T-helper 9 cell (primary cell): ENCODE measurements around the gene DSP.

Experiments
- DNase-seq: peaks from one replicate; pipeline ENCODE4 v3.0.0-alpha.2; 2020

The DSP gene

DNA sequence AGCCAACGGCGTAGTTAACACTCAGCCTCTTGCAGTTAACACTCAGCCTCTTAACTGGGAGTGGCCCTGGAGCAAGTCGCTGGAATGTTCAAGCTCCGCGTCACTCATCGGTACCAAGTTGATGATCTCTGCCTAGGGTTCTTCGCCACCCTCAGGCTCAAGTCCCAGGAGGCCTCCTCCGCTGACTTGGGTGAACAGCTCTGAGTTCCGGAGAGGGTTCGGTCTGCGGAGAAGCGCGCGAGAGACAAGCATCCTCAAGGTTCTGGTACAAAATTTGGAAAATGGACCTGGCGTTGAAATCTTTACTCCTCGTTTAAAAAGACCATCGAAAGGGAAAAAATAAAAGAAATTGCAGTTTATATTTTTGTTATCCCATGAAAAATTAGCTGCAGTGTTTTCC lies 876 bp upstream of the DSP start:
- DNase-seq = no peak

DNA sequence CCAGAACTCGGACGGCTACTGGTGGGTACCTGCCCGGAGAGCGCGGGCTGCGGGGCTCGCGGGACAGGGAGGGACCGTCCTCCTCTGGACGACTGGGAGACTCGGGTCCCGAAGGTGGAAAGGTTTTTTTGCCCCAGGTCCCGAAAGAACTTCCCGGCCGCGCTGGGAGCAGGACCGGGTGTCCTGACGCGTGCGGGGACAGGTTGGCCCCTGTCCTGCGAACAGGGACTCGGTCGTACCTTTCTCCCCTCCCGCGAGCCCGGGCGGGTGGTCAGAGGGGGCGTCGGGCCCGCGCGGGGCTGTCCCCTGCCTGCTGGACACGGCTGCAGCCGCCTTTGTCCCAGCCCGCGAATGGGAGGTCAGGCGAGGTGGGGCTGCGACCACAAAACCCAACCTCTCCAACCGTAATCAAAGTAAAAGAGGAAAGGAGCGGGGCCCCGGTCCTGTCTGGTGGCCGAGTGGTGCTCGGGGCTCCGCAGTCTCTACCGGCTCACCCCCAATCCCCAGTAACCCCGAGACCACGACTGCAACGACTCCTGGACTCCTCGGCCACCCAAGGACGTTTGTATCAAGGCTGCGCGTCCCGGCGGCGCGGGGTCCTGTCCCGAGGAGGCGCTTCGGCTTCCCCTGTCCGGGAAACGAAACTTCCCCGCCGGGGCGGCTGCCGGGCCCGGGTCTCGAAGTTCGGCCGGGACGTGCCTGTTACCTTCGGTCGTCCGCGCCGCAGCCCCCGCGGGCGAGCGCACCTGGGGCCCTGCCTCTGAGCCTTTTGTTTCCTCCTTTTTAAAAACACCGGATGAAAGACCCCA lies 798 bp downstream of the DSP start:
- DNase-seq = no peak

DNA sequence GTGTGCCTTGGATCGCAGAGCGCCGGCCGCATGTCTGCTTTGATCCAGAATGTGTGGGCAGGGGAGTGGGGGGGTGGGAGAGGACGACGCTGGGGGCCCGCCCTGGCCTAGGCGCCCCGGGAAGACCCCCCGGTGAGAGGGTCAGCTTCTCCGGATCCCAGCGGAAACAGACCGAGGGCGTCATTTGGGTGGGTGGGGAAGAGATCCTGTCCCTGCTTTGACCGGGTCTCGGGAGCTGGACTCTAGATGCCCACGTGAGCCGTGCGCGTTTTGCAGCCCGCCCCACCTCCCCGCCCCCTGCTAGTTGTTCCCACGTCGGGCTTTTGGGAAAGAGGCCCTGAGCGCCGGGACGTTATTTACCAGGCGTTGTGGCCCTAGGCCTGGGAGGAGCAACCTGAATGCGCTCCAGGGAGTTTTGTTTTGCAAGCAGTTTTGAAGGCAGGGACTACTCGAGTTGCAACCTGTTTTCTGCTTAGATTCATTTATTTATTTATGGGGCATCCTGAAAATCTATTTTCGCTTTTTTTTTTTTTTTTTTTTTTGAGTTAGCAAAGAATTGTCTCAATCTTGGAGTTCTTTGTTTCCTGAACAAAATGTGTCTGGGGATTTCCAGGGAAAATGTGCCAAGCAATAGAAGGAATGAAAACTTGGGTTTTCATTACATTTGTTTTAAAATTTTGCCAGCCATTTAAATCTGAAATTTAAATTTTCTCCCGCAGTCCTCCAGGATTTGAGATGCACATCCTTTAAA lies 1.6 kb downstream of the DSP start:
- DNase-seq = no peak

DNA sequence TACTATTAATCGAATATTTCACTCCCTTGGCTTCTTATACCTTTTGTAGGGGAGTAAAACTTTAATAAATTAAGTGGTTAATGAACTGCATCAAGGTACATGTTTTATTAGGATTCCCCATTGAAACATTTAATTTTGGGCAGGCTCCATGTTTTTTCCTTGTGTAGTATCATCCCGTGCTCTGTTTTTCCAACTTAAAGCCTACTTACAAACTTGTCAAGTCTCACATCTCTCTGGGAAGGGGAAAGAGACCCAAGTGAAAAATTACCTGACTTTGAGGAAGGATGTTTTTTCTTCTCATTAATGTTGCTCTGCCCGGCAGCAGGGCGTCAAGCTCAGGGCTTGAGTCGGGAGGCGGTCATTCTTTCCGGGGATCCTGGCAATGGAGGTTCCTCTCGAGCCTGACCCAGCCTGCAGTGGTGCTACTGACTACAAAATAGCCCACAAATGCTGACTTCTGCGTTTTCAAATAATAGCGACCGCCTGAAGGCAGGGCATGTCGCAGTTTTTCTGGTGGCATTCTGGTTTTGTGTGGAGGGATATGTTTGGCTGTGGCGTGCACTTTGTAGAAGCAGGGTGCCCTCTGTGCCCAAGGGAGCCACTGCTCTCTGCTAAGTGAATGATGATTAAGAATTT lies 2.4 kb downstream of the DSP start:
- DNase-seq = no peak

DNA sequence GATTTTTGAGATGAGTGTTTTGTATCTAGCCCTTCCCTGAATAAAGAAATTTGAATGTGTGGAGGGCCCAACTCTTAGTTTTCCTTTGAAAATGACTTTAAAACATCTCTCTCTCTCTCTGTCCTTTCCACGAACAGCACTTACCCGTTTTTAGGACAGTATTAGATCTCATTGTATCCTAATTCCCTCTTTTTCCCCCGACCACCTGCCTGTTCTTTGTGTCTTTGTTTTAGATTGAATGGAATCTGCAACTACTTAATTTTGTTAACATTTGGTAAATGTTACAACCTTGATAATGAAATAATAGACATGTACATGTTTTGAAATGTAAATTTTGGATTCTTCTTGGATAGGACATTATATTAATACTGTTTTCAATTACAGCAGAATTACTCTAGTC lies 3.1 kb downstream of the DSP start:
- no peak for DNase-seq

DNA sequence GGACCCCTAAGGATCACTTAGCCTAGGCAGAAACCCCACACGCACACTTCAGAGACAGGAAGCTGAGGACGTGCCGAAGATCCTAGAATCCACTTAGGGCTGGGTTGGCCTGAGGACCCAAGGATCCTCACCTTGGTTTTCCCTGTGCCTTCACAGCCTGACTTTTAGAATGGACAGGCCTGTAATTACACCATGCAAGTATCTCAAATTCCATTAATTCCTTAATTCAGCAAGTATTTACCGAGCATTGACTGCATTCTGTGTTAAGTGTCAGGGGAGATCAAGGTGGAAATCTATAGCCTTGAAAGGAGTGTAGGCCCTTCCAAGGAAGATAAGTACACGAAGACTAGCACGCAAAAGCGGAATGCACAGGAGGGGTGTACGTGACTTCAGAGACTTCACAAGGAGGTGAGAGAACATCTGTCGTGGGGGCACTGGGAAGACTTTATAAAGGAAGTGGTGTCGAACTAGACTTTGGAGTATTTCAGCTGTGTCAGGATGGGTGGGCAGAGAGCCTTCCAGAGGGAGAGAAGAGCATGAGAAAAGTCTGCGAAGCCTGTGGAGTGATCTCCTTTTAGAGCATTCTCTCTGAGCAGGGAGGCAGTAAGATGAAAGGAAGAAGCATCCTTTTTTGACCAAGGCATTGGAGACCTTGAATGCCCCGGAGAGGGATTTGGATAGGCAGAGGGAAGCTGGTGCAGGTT lies 4.0 kb downstream of the DSP start:
- DNase-seq = no peak

DNA sequence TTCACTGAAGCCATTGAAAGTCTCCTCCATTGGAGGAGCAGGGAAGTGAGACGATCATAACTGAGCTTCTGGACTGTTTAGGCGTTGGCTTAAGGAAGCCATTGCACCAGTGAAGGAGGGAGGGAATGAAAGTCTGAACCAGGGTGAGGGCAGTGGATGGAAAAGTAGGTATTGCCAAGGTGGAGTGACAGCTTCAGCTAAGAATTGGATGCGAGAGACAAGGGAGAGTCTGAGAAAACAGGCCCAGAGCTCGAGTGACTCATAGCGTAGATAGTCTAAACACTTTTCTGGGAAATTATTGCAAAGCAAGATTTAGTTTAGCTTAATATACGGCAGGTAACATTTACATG lies 4.5 kb downstream of the DSP start:
- DNase-seq = no peak

DNA sequence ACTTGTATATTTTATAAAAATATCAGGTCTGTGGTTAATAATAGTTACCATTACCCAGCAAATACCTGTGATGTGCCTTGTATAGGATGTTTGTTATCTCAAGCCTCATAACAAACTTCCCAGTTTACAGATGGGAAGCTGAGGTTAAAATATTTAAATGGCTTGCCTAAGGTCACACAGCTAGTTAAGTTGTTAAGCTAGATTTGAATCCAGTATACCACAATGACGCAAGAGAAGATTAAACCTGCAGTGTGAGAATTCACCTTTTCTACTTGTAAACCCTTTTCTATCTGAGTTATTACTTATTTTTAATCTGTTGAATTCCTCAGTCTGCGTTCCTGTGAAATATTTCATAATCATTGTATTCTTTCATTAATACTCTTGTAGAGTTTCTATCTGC lies 4.9 kb downstream of the DSP start:
- DNase-seq = no peak

DNA sequence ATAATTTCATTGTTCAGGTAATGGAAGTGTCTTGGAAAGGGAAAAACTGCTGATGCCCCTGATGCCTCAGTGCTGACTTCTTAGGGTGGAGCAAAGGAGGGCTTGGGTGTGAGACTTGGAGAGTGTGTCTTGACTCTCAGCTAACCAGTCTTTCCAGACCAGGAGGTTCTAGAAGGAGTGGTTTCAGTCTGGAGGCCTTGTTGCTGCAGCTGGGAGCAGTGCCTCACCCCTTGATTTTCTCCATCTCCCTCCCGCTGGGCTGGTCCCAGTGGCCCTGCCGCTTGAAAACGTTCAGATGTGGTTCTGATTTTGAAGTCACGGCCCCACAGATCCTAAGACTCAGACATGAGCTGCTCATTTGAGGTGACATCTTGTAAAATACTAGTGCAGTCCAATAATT lies 5.4 kb downstream of the DSP start:
- DNase-seq = no peak

DNA sequence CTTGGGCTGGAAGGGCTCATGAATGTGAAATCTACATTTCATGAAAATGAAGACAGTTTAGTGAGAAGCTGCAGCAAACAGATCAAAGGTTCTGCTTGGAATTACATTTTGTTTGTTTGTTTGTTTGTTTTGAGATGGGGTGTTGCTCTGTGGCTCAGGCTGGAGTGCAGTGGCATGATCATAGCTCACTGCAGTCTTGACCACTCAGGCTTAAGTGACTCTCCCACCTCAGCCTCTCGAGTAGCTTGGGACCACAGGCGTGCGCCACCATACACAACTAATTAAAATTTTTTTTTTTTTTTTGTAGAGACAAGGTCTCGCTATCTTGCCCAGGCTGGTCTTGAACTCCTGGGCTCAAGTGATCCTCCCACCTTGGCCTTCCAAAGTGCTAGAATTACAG lies 5.8 kb downstream of the DSP start:
- no peak for DNase-seq

DNA sequence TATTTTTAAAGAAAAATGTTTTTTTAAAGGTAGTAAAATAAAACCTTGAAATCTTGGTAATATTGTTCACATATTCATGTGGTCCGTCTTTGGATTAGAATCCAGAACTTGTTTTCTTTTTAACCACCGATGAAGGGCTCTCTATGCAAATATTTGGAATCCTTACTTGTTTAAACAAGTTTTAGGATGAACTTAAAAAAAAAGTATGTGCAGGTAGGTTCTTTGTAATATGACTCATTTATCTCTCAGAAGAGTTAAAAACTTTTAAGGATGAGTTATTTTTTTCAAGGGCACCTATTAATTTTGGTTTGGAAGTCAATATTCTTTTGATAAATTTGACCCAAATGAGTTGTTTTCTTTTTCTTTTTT lies 8.9 kb downstream of the DSP start:
- DNase-seq = no peak

DNA sequence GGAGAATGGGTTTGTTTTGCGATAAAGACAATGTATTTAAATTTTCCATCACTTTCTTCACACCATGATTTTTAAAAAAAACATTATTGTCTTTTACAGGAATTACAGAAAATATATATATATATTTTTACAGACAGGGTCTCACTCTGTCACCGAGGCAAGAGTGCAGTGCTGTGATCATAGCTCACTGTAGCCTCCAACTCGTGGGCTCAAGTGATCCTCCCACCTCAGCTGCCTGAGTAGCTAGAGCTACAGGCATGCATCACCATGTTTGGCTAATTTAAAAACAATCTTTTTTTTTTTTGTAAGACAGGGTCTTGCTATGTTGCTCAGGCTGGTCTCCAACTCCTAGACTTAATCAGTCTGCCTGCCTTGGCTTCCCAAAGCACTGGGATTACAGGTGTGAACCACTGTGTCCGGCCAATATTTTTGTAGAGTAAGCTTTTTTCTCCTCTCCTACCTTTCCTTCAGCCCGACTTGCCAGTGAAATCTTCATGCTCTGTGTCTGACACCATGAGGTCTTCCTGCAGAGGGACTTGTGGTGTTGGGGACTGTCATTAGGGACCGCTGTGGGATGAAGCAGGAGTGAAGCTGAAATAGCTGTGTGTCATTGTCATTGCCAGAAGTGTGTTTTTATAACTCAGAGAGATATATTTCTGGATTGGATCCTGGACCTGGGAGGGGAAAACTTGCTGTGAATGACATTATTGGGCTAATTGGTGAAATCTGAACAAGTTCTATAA lies 13.2 kb downstream of the DSP start:
- DNase-seq = no peak

DNA sequence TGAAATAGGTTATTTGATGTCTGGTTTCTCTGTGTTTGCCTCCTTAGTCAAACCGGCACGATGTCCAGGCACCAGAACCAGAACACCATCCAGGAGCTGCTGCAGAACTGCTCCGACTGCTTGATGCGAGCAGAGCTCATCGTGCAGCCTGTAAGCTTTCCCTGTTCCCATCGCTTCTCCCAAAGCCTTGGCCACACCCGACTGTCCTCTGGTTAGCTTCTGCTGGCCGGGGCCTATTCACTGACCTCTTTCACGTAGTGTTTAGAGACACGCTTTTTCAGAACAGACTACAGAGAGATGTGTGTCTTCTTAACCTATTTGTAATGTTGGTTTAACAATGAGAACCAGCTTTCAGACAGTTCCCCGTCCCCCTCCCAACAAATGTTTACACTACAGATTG lies 14.2 kb downstream of the DSP start:
- no peak for DNase-seq

DNA sequence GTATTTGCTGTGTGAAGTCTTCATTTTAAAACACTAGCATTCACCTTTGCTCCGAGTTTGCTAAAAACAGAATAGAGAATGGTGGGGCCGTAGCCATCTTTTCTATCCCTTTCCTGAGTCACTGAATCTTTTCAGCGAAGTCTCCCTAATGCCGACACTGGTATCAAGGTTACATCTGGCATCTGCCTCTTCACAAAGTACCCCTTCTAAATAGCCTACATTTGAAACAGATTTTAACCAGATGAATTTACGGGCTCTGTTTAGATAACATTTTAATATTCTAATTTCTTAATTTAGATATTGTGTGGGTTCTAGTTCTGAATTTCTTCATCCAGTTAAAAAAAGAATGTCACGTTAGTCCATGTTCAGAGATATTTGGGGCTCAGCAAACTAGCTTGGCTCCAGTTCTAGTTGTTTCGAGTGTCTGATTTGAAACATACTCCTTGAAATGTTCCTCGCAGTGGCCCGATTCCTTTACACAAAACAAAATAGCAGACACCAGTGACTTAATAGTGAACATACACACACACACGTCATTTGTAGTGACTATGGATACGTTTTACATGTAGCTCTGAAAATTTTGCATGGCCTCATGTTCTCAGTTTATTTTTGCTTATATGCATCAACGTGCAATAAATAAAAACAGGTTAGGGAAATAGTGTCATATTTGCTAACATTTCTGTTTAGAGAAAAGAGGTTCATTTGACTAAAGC lies 15.1 kb downstream of the DSP start:
- DNase-seq = no peak

DNA sequence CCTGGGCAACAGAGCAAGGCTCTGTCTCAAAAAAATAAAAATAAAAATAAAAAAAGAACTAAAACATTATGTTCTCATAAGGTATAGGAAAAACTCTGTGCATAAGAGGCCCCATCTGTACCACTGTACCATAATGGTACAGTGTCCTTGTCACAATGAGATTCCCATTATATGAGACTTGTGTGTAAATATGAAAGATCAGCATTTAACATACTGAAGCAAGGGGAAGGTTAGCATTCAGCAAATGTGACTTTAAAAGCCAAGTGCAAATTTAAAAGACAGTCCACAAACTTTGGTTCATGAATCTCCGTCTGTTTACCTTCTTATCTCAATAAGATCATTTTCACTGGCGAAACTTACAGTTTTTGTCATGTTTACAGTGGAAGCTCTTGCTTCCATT lies 16.2 kb downstream of the DSP start:
- DNase-seq = no peak

DNA sequence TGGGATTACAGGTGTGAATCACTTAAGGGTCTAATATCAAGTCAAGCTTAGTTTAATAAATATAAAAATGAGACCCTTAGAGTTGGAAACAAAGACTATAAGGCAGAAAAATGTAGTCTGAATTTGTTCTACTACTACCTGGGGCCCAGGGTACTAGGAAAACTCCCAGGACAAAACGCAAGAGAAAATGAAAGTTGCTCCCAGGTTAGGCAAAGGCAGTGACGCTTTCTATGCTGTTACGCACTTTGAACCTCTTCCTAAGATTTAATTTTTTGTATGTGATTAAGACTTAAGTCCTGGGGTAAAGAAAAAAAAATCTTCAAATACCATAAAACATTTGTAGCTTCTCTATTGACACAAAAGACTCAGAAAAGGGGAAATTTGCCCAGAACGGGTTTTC lies 17.3 kb downstream of the DSP start:
- DNase-seq = no peak

DNA sequence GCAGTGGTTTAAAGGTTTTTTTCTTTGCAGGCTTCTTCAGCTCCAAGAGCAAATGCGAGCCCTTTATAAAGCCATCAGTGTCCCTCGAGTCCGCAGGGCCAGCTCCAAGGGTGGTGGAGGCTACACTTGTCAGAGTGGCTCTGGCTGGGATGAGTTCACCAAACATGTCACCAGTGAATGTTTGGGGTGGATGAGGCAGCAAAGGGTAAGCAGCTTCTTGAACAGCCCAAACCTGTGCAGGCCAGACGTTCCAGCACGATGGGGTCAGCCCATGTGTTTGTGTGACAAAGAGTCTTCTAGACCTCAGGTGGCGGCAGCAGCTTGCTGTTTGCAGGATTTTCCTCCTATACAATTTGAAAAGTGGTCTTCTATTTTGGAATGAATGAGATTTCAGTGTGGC lies 17.7 kb downstream of the DSP start:
- DNase-seq = no peak

DNA sequence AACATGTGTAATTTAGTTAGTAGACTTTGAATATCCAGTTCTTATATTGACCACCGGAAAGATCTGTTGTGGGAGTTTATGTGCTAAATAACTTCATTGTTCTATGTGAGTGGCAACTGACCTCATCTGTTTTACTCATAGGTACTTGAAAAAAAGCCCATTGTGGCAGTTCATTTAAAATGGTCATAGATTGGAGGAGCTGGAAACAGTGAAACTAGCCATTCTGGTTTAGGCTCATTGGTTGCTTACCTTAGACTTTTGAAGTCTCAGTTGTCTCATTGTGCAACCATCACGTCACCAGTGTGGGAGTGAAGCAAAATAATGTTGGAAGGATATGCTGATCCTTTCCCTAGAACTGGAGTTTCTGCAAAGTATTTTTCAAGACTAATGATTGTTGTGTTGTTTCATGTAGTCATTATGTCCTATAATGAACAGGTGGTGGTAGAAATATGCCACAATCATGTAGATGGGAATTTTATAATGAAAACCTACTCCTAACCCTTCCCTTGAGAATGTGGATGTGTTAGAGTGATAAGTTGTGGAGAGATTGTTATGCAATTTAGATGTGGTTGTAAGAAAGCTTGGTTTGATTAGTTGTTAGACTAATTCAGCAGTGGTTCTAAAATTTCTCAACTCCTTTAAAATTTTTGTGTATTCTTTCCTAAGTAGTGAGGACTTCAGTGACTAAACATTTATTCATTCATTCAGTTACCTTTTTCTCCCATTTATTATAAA lies 18.3 kb downstream of the DSP start:
- DNase-seq = no peak

DNA sequence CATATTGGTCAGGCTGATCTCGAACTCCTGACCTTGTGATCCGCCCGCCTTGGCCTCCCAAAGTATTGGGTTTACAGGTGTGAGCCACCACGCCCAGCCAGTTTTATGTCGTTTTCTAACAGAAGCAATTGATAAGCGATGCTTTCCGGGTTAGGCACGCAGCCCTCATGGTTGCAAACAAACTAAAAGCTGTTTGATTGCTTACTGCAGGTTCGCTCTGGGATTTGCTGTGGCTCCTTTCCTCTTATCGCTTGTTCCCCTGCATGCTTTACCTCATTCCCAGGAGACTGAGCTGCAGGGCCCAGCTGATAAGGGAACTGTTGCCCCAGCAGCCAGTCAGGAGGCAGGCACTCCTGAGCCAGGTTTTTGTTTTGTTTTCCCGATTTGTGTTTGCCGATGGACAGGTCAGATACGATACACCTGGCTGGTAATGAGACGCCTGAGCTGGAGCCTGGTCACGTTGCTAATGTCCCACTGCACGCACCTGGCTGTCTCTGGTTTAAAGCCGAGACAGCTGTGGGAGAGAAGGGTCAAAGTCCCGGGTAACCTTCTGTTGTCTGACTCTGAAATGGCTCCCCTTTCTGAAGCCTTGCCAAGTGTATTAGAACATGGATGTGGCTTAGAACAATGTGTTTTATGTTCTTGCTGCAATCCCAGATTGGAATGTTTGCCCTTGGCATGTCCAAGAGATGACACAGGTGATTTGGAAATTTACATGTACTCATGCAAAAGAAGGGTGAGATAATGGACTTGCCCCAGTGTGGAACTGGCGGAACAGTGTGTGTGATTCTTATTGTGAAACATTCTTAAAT lies 19.9 kb downstream of the DSP start:
- DNase-seq = no peak

DNA sequence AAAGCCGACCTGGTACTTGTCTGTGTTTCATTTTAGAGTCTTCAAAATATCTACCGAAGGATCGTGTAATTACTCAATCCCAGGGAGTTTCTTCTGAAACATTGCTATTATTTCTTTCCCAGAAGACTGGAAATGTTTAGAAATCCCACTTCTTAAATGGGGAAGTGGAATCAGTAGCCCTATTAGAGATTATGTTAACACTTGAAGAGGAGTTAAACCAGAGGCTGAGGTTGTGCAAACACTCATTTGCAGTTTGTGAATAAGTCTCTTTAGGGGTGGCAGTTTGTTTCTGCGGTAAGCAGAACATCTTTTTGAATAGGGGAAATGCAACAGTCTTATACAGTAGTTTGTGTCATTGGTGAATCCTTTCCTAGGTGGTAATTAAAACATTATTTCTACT lies 21.3 kb downstream of the DSP start:
- no peak for DNase-seq

DNA sequence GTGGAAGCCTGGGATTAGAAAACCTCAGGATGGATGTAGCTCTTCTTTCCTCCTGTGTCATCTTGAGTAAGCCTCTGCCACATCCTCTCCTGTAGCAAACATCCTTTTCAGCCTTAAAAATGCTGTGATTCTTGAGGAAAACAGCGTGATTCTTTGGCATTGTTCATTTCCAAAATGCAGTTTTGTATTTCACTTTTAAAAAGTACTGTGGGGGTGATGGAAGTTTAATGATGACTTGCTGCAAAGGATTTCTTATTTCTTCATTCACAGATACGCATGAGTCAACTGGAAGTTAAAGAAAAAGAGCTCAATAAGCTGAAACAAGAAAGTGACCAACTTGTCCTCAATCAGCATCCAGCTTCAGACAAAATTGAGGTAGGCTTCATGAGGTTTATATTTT lies 24.6 kb downstream of the DSP start:
- DNase-seq = no peak
